ENCODE measurements around the gene LIPC.

Gene LIPC

GRCh38 chr15:58490888-58491473 lies 59.2 kb downstream of the LIPC start:
- TF ChIP-seq CTCF (IDR thresholded peaks at IDR 0.05), result no peak
- H3K27ac ChIP-seq, result no peak overlapping the region
- no peak overlapping the region for H3K4me3 ChIP-seq
- DNase-seq (ENCODE audit: low spot score), result no peak

GRCh38 chr15:58491499-58492202 lies 59.9 kb downstream of the LIPC start:
- H3K27ac ChIP-seq, result no peak overlapping the region

GRCh38 chr15:58492661-58493397 lies 61.0 kb downstream of the LIPC start:
- DNase-seq (ENCODE audit: low spot score), result no peak
- TF ChIP-seq CTCF (IDR thresholded peaks at IDR 0.05), result no peak
- no peak overlapping the region for H3K27ac ChIP-seq
- no peak overlapping the region for H3K4me3 ChIP-seq

More at GRCh38 chr15:58491499-58492202, 59.9 kb downstream of the LIPC start:
- no peak overlapping the region for H3K4me3 ChIP-seq
- no peak for DNase-seq (ENCODE audit: low spot score)
- no peak for TF ChIP-seq CTCF (IDR thresholded peaks at IDR 0.05)

- no peak for DNase-seq (ENCODE audit: low spot score)
- TF ChIP-seq CTCF (IDR thresholded peaks at IDR 0.05), result no peak
- H3K27ac ChIP-seq, result no peak overlapping the region
- no peak overlapping the region for H3K4me3 ChIP-seq
Observed at GRCh38 chr15:58494567-58494966, 62.8 kb downstream of the LIPC start.

- no peak overlapping the region for H3K27ac ChIP-seq
- no peak for TF ChIP-seq CTCF (IDR thresholded peaks at IDR 0.05)
- DNase-seq (ENCODE audit: low spot score), result no peak
- H3K4me3 ChIP-seq, result no peak overlapping the region
Observed at GRCh38 chr15:58495891-58496408, 64.2 kb downstream of the LIPC start.

- H3K4me3 ChIP-seq, result no peak overlapping the region
- no peak for DNase-seq (ENCODE audit: low spot score)
- H3K27ac ChIP-seq, result no peak overlapping the region
- TF ChIP-seq CTCF (IDR thresholded peaks at IDR 0.05), result no peak
Observed at GRCh38 chr15:58497046-58497785, 65.4 kb downstream of the LIPC start.
